HepG2 (cell line): ENCODE data around the gene EPB41L2. TPM values are rescaled to one million over a fixed set of nuclear protein-coding genes. Genes with fewer than 3 reads are reported as not detected.

Experiments used
- CHD4 ChIP-seq: fragments of 200-600 bp; sonication (generic); IDR thresholded peaks from 2 replicates; pipeline ENCODE4 v1.7.0; 2017; ENCODE audit warnings: mild to moderate bottlenecking, low read length, borderline replicate concordance
- GATAD2A ChIP-seq: IDR thresholded peaks from 2 replicates; pipeline ENCODE4 v1.6.1; 2016
- MYC ChIP-seq: sonication (generic); formaldehyde crosslinking; IDR thresholded peaks from 2 replicates; pipeline ENCODE4 v1.9.0; 2021; ENCODE audit warnings: missing genetic modification reagents, borderline replicate concordance
- NCOA1 ChIP-seq: sonication (generic); formaldehyde crosslinking; IDR thresholded peaks from 2 replicates; pipeline ENCODE4 v1.9.0; 2021; ENCODE audit warnings: missing genetic modification reagents
- SIX4 ChIP-seq: sonication (generic); formaldehyde crosslinking; IDR thresholded peaks from 2 replicates; pipeline ENCODE4 v1.4.0; 2020; ENCODE audit warnings: missing genetic modification reagents
- SYNCRIP ChIP-seq: fragments of 200-400 bp; formaldehyde crosslinking; IDR thresholded peaks from 2 replicates; pipeline ENCODE4 v1.6.1; 2018; ENCODE audit warnings: mild to moderate bottlenecking, low read depth, low read length; ENCODE audit not compliant: insufficient read depth
- ZFX ChIP-seq: sonication (generic); formaldehyde crosslinking; IDR thresholded peaks from 2 replicates; pipeline ENCODE4 v1.4.0; 2020; ENCODE audit warnings: mild to moderate bottlenecking, low read depth, missing genetic modification reagents, moderate library complexity
- ZNF101 ChIP-seq: sonication (generic); formaldehyde crosslinking; IDR thresholded peaks from 2 replicates; pipeline ENCODE4 v1.4.0; 2020; ENCODE audit warnings: mild to moderate bottlenecking, low read depth, missing genetic modification reagents, borderline replicate concordance
- ZNF33A ChIP-seq: sonication (generic); formaldehyde crosslinking; IDR thresholded peaks from 2 replicates; pipeline ENCODE4 v1.5.1; 2020; ENCODE audit warnings: missing genetic modification reagents, mild to moderate bottlenecking, moderate library complexity, borderline replicate concordance
- ZNF766 ChIP-seq: sonication (generic); formaldehyde crosslinking; IDR thresholded peaks from 2 replicates; pipeline ENCODE4 v1.5.0; 2020; ENCODE audit warnings: missing genetic modification reagents, borderline replicate concordance
- ZSCAN30 ChIP-seq: sonication (generic); formaldehyde crosslinking; IDR thresholded peaks from 2 replicates; pipeline ENCODE4 v1.5.0; 2020; ENCODE audit warnings: mild to moderate bottlenecking, missing genetic modification reagents
- polyA plus RNA-seq, 8 experiments: library from polyadenylated mRNA; depleted of rRNA in 3 of 8; stranded (reverse) in 7 of 8; unstranded in 1 of 8; fragments of >200 nt; fragmentation: Illumina TruSeq in 4 of 8; extraction: Trizol in 4 of 8; gene quantifications; 2 replicates each; pipeline versions ENCODE4 v1.2.1 to v1.2.3, GENCODE V29; 2011 to 2016; ENCODE audit warnings: low read depth in 4 of 8, missing spikeins in 1 of 8, mixed read lengths in 1 of 8; ENCODE audit not compliant: insufficient read depth in 1 of 8
- total RNA-seq, 5 experiments: library from RNA; depleted of rRNA; stranded (reverse); fragments of >200 nt; fragmentation: Illumina TruSeq; extraction: Trizol; gene quantifications; 2 replicates each; pipeline ENCODE4 v1.2.3, GENCODE V29; 2016; ENCODE audit warnings: low read depth in 1 of 5
- TF ChIP-seq, protein P1 (sequence below): sonication (generic); formaldehyde crosslinking; IDR thresholded peaks from 2 replicates; pipeline ENCODE4 v1.4.0; 2020; ENCODE audit warnings: missing genetic modification reagents, mild to moderate bottlenecking, borderline replicate concordance
- TF ChIP-seq, protein P2 (sequence below): sonication (generic); formaldehyde crosslinking; IDR thresholded peaks from 2 replicates; pipeline ENCODE4 v1.5.1; 2020; ENCODE audit warnings: missing genetic modification reagents, mild to moderate bottlenecking, borderline replicate concordance
- TF ChIP-seq, protein P3 (sequence below): sonication (generic); formaldehyde crosslinking; IDR thresholded peaks from 2 replicates; pipeline ENCODE4 v1.4.0; 2020; ENCODE audit warnings: missing genetic modification reagents
- TF ChIP-seq, protein P4 (sequence below): sonication (generic); formaldehyde crosslinking; IDR thresholded peaks from 2 replicates; pipeline ENCODE4 v1.9.0; 2021; ENCODE audit warnings: mild to moderate bottlenecking, missing genetic modification reagents

EPB41L2 gene
- total and polyA plus RNA-seq, 2 of the 13 experiments (the other 11 are each of a cell fraction or from before 2014, with no cell fraction given) = 41.7 to 56.4 TPM

DNA sequence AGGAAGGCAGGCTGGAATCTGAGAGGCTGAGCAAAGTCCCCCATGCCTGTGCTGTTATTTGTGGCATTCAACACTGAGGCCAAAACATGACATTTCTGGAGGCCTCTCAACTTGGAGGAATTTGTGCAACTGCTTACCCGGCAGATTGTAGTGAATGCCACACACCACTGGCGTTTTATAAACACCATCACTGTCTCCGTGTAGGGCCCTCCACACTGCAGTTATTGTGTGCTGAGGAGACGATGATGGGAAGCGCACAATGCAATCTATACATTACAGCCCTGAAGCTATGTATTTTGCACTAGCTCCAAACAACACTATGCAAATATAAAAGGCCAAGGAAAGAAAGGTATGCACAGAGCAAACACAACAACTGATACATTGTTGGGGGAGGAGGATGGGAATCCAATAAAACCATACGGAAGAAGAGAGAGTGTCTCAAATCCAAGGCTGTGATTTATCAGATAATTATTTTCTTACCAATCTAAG, 129.3 kb downstream of the EPB41L2 start (continued):
- no peak for TF ChIP-seq SYNCRIP
- TF ChIP-seq, protein P1, sequence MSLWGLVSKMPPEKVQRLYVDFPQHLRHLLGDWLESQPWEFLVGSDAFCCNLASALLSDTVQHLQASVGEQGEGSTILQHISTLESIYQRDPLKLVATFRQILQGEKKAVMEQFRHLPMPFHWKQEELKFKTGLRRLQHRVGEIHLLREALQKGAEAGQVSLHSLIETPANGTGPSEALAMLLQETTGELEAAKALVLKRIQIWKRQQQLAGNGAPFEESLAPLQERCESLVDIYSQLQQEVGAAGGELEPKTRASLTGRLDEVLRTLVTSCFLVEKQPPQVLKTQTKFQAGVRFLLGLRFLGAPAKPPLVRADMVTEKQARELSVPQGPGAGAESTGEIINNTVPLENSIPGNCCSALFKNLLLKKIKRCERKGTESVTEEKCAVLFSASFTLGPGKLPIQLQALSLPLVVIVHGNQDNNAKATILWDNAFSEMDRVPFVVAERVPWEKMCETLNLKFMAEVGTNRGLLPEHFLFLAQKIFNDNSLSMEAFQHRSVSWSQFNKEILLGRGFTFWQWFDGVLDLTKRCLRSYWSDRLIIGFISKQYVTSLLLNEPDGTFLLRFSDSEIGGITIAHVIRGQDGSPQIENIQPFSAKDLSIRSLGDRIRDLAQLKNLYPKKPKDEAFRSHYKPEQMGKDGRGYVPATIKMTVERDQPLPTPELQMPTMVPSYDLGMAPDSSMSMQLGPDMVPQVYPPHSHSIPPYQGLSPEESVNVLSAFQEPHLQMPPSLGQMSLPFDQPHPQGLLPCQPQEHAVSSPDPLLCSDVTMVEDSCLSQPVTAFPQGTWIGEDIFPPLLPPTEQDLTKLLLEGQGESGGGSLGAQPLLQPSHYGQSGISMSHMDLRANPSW (CRISPR knock-in tag) = no peak
- TF ChIP-seq CHD4 = no peak; the same call in 1 of the 2 replicates
- TF ChIP-seq NCOA1 (CRISPR knock-in tag) = no peak
- no peak for TF ChIP-seq ZNF33A
- TF ChIP-seq, protein P2, sequence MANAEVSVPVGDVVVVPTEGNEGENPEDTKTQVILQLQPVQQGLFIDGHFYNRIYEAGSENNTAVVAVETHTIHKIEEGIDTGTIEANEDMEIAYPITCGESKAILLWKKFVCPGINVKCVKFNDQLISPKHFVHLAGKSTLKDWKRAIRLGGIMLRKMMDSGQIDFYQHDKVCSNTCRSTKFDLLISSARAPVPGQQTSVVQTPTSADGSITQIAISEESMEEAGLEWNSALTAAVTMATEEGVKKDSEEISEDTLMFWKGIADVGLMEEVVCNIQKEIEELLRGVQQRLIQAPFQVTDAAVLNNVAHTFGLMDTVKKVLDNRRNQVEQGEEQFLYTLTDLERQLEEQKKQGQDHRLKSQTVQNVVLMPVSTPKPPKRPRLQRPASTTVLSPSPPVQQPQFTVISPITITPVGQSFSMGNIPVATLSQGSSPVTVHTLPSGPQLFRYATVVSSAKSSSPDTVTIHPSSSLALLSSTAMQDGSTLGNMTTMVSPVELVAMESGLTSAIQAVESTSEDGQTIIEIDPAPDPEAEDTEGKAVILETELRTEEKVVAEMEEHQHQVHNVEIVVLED (CRISPR knock-in tag) = no peak
- TF ChIP-seq, protein P3, sequence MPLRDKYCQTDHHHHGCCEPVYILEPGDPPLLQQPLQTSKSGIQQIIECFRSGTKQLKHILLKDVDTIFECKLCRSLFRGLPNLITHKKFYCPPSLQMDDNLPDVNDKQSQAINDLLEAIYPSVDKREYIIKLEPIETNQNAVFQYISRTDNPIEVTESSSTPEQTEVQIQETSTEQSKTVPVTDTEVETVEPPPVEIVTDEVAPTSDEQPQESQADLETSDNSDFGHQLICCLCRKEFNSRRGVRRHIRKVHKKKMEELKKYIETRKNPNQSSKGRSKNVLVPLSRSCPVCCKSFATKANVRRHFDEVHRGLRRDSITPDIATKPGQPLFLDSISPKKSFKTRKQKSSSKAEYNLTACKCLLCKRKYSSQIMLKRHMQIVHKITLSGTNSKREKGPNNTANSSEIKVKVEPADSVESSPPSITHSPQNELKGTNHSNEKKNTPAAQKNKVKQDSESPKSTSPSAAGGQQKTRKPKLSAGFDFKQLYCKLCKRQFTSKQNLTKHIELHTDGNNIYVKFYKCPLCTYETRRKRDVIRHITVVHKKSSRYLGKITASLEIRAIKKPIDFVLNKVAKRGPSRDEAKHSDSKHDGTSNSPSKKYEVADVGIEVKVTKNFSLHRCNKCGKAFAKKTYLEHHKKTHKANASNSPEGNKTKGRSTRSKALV (CRISPR knock-in tag) = peak; percentile 70; the same call in 1 of the 2 replicates
- TF ChIP-seq, protein P4, sequence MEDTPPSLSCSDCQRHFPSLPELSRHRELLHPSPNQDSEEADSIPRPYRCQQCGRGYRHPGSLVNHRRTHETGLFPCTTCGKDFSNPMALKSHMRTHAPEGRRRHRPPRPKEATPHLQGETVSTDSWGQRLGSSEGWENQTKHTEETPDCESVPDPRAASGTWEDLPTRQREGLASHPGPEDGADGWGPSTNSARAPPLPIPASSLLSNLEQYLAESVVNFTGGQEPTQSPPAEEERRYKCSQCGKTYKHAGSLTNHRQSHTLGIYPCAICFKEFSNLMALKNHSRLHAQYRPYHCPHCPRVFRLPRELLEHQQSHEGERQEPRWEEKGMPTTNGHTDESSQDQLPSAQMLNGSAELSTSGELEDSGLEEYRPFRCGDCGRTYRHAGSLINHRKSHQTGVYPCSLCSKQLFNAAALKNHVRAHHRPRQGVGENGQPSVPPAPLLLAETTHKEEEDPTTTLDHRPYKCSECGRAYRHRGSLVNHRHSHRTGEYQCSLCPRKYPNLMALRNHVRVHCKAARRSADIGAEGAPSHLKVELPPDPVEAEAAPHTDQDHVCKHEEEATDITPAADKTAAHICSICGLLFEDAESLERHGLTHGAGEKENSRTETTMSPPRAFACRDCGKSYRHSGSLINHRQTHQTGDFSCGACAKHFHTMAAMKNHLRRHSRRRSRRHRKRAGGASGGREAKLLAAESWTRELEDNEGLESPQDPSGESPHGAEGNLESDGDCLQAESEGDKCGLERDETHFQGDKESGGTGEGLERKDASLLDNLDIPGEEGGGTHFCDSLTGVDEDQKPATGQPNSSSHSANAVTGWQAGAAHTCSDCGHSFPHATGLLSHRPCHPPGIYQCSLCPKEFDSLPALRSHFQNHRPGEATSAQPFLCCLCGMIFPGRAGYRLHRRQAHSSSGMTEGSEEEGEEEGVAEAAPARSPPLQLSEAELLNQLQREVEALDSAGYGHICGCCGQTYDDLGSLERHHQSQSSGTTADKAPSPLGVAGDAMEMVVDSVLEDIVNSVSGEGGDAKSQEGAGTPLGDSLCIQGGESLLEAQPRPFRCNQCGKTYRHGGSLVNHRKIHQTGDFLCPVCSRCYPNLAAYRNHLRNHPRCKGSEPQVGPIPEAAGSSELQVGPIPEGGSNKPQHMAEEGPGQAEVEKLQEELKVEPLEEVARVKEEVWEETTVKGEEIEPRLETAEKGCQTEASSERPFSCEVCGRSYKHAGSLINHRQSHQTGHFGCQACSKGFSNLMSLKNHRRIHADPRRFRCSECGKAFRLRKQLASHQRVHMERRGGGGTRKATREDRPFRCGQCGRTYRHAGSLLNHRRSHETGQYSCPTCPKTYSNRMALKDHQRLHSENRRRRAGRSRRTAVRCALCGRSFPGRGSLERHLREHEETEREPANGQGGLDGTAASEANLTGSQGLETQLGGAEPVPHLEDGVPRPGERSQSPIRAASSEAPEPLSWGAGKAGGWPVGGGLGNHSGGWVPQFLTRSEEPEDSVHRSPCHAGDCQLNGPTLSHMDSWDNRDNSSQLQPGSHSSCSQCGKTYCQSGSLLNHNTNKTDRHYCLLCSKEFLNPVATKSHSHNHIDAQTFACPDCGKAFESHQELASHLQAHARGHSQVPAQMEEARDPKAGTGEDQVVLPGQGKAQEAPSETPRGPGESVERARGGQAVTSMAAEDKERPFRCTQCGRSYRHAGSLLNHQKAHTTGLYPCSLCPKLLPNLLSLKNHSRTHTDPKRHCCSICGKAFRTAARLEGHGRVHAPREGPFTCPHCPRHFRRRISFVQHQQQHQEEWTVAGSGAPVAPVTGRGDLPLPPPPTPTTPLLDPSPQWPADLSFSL (CRISPR knock-in tag) = peak; percentile 97
- TF ChIP-seq GATAD2A (CRISPR knock-in tag) = peak; percentile 100
- TF ChIP-seq ZNF101 (CRISPR knock-in tag) = no peak
- TF ChIP-seq ZFX (CRISPR knock-in tag) = peak; percentile 67; the same call in 1 of the 2 replicates
- no peak for TF ChIP-seq ZNF766 (CRISPR knock-in tag)
- TF ChIP-seq MYC (CRISPR knock-in tag) = peak; percentile 49; the same call in 1 of the 2 replicates
- TF ChIP-seq SIX4 (CRISPR knock-in tag) = peak; percentile 70
- TF ChIP-seq ZSCAN30 = no peak
